Prostate gland (tissue), 2 donors: ENCODE results near the gene SETD3. TPM values are rescaled to one million over a fixed set of nuclear protein-coding genes. Genes with fewer than 3 reads are reported as not detected.

Experiments used
- DNase-seq: peaks from one replicate; pipeline ENCODE4 v3.0.0-alpha.2; 2019; ENCODE audit warnings: low spot score
- H3K27ac ChIP-seq, 2 donors: fragments of 200-600 bp; sonication (generic); 2 replicates each; pipeline ENCODE4 v1.5.1; 2017 to 2019
- H3K27me3 ChIP-seq: fragments of 200-600 bp; sonication (generic); replicated peaks from 2 replicates; pipeline ENCODE4 v1.5.1; 2019; ENCODE audit not compliant: insufficient read depth
- H3K36me3 ChIP-seq, 2 donors: fragments of 200-600 bp; sonication (generic); 1 replicate in 1 of 2; 2 replicates in 1 of 2; pipeline versions ENCODE4 v1.5.1 to v1.8.1; 2017 to 2019
- H3K4me1 ChIP-seq: fragments of 200-600 bp; sonication (generic); replicated peaks from 2 replicates; pipeline ENCODE4 v1.5.1; 2019
- H3K4me3 ChIP-seq, 2 donors: fragments of 200-600 bp; sonication (generic); 2 replicates each; pipeline ENCODE4 v1.5.1; 2017 to 2019
- H3K9me3 ChIP-seq: fragments of 200-600 bp; sonication (generic); 2 replicates; pipeline ENCODE4 v1.5.1; 2017
- CTCF ChIP-seq, 4 experiments: fragments of 200-600 bp in 2 of 4; fragments of 450-650 bp in 2 of 4; sonication (generic) in 2 of 4; IDR thresholded peaks; 1 replicate in 3 of 4; 2 replicates in 1 of 4; pipeline ENCODE4 v1.5.1; 2016 to 2019; ENCODE audit warnings: antibody characterized with exemption in 4 of 4, mild to moderate bottlenecking in 2 of 4, moderate library complexity in 2 of 4
- POLR2A ChIP-seq: fragments of 450-650 bp; IDR thresholded peaks from one replicate; pipeline ENCODE4 v1.6.1; 2016; ENCODE audit warnings: antibody characterized with exemption, mild to moderate bottlenecking
- POLR2AphosphoS5 ChIP-seq: sonication (generic); formaldehyde crosslinking; IDR thresholded peaks from one replicate; pipeline ENCODE4 v1.6.1; 2017; ENCODE audit warnings: antibody characterized with exemption
- WGBS: methylation state at CpG from one replicate; pipeline ENCODE4 v1.1.5; 2018; 5-methylcytosine and 5-hydroxymethylcytosine counted together
- intact Hi-C: fragments of 100-400 bp; cut with DNase I; formaldehyde crosslinking; loops from one replicate; pipeline ENCODE4 v1.14.2; 2022
- total RNA-seq, 2 donors: library from RNA; depleted of rRNA; stranded (reverse); fragments of >200 nt; gene quantifications; one replicate each; pipeline ENCODE4 v1.1.0, GENCODE V29; 2016

SETD3 gene
- total RNA-seq, 2 donors from 2014 or later = 59.5 to 106 TPM

- DNase-seq = no peak
Observed at GRCh38 chr14:99459481-99460100, 21.1 kb downstream of the SETD3 start.

GRCh38 chr14:99454246-99454645 lies 26.4 kb downstream of the SETD3 start:
- no peaks in the 10 kb centered on the region for H3K27me3 ChIP-seq
- 69% methylated on average over 3 of the region's 3 CpGs for WGBS
- no peak overlapping the region for H3K4me3 ChIP-seq
- no peak for TF ChIP-seq POLR2A
- TF ChIP-seq CTCF (IDR thresholded peaks at IDR 0.05) = no peak
- TF ChIP-seq POLR2AphosphoS5 = no peak
- no peaks in the 10 kb centered on the region for H3K4me1 ChIP-seq
- DNase-seq = no peak
- intact Hi-C loops = no loop called here
- H3K27ac ChIP-seq = no peak overlapping the region
- no peaks in the 10 kb centered on the region for H3K9me3 ChIP-seq
- no peaks in the 10 kb centered on the region for H3K36me3 ChIP-seq

More at GRCh38 chr14:99459481-99460100, 21.1 kb downstream of the SETD3 start:
- intact Hi-C loops = no loop called here
- H3K4me3 ChIP-seq = no peak overlapping the region
- 82% methylated on average over 5 of the region's 5 CpGs for WGBS
- H3K4me1 ChIP-seq = no peaks in the 10 kb centered on the region
- no peaks in the 10 kb centered on the region for H3K27me3 ChIP-seq
- TF ChIP-seq POLR2AphosphoS5 = no peak
- H3K36me3 ChIP-seq = no peaks in the 10 kb centered on the region
- H3K27ac ChIP-seq = no peak overlapping the region
- no peaks in the 10 kb centered on the region for H3K9me3 ChIP-seq

GRCh38 chr14:99452968-99453367 lies 27.7 kb downstream of the SETD3 start:
- 72% methylated on average over 4 of the region's 4 CpGs for WGBS
- no peak for DNase-seq
- no peak for TF ChIP-seq POLR2AphosphoS5
- no peak for TF ChIP-seq CTCF (IDR thresholded peaks at IDR 0.05)
- TF ChIP-seq POLR2A = no peak
- Histone ChIP-seq H3K4me3 (no peak overlapping the region), H3K27ac (no peak overlapping the region), H3K36me3 (no peaks in the 10 kb centered on the region), H3K4me1 (no peaks in the 10 kb centered on the region), H3K27me3 (no peaks in the 10 kb centered on the region), H3K9me3 (no peaks in the 10 kb centered on the region)
- intact Hi-C loops = no loop called here

- DNase-seq = no peak
- 92% methylated on average over 5 of the region's 5 CpGs for WGBS
- intact Hi-C loops = no loop called here
- Histone ChIP-seq H3K27me3 (no peaks in the 10 kb centered on the region), H3K4me3 (no peak overlapping the region), H3K9me3 (no peaks in the 10 kb centered on the region), H3K36me3 (no peaks in the 10 kb centered on the region), H3K4me1 (no peaks in the 10 kb centered on the region), H3K27ac (no peak overlapping the region)
- TF ChIP-seq POLR2A = no peak
- TF ChIP-seq CTCF (IDR thresholded peaks at IDR 0.05) = no peak
- no peak for TF ChIP-seq POLR2AphosphoS5
Observed at GRCh38 chr14:99451234-99451633, 29.4 kb downstream of the SETD3 start.

GRCh38 chr14:99450266-99450665 lies 30.4 kb downstream of the SETD3 start:
- Histone ChIP-seq H3K4me3 (no peak overlapping the region), H3K9me3 (no peaks in the 10 kb centered on the region), H3K4me1 (no peaks in the 10 kb centered on the region), H3K36me3 (no peaks in the 10 kb centered on the region), H3K27ac (no peak overlapping the region), H3K27me3 (no peaks in the 10 kb centered on the region)
- no peak for DNase-seq
- WGBS = 86% methylated on average over 3 of the region's 3 CpGs
- TF ChIP-seq CTCF (IDR thresholded peaks at IDR 0.05) (no peak), POLR2A (no peak), POLR2AphosphoS5 (no peak)
- intact Hi-C loops = no loop called here
